HCT116 (cell line): ENCODE measurements around the gene ZNF134. TPM values are rescaled to one million over a fixed set of nuclear protein-coding genes. Genes with fewer than 3 reads are reported as not detected.

Source experiments
- ATAC-seq: fragments of 200-7000 bp; cut with Tn5 transposase; 2 replicates; pipeline ENCODE4 v1.9.1; 2020; ENCODE audit warnings: mild to moderate bottlenecking, moderate library complexity
- BruUV-seq: library from RNA; stranded (reverse); fragments of 400-500 nt; replicated peaks from 2 replicates; lab custom pipeline; 2021; lab: Mats Ljungman, UMichigan
- CTCF ChIA-PET: fragments of 300-600 bp; sonication (Branson Sonifier 250); formaldehyde crosslinking; loops from one replicate; lab custom pipeline; 2021; ENCODE audit warnings: antibody characterized with exemption; lab: Charles Lee
- POLR2A ChIA-PET: fragments of 300-600, 350-600 bp; sonication (Branson Sonifier 250); formaldehyde crosslinking; loops from one replicate; lab custom pipeline; 2021; ENCODE audit warnings: antibody characterized with exemption; lab: Charles Lee
- RAD21 ChIA-PET, 2 experiments: fragments of 300-600 bp; sonication (Branson Sonifier 250); formaldehyde crosslinking; loops; one replicate each; lab custom pipeline; 2023; ENCODE audit warnings: low total read pairs in 2 of 2; ENCODE audit not compliant: uncharacterized antibody in 2 of 2, unreplicated experiment in 2 of 2, low non-redundant PET in 1 of 2; lab: Charles Lee
- DNase-seq: peaks from one replicate; pipeline ENCODE4 v3.0.0-alpha.2; 2010; ENCODE audit warnings: low read depth, low spot score
- H2AFZ ChIP-seq: fragments of 200-600 bp; shearing (Covaris generic), sonication (generic); 2 replicates; pipeline ENCODE4 v1.6.1; 2017; ENCODE audit warnings: low read depth, mixed run types, mixed read lengths, antibody characterized with exemption, low read length; ENCODE audit not compliant: poor library complexity, severe bottlenecking
- H3K27ac ChIP-seq: 2 replicates; pipeline ENCODE4 v1.5.1; 2012; ENCODE audit warnings: low read depth, low read length
- H3K27me3 ChIP-seq: fragments of 200-600 bp; sonication (generic); 2 replicates; pipeline ENCODE4 v1.6.1; 2016; ENCODE audit warnings: mixed run types, low read length, mixed read lengths; ENCODE audit not compliant: insufficient read depth
- H3K36me3 ChIP-seq, 2 experiments: fragments of 200-500 bp in 1 of 2; fragments of 200-600 bp in 1 of 2; sonication (Bioruptor generic) in 1 of 2; sonication (generic) in 1 of 2; 2 replicates each; pipeline versions ENCODE4 v1.5.1 to v1.6.1; 2014 to 2016; ENCODE audit warnings: low read length in 2 of 2, inconsistent platforms in 1 of 2, mixed read lengths in 1 of 2, mixed run types in 1 of 2; ENCODE audit not compliant: insufficient read depth in 2 of 2, control insufficient read depth in 1 of 2
- H3K4me1 ChIP-seq, 2 experiments: fragments of 200-600 bp in 1 of 2; sonication (generic) in 1 of 2; 2 replicates each; pipeline versions ENCODE4 v1.5.1 to v1.6.1; 2012 to 2017; ENCODE audit warnings: low read length in 2 of 2, inconsistent platforms in 1 of 2, mild to moderate bottlenecking in 1 of 2, mixed read lengths in 1 of 2, mixed run types in 1 of 2, moderate library complexity in 1 of 2; ENCODE audit not compliant: insufficient read depth in 2 of 2, control insufficient read depth in 1 of 2
- H3K4me2 ChIP-seq: fragments of 200-600 bp; sonication (generic); 2 replicates; pipeline ENCODE4 v1.6.1; 2017; ENCODE audit warnings: mixed run types, low read length, mixed read lengths
- H3K4me3 ChIP-seq, 2 experiments: fragments of 200-600 bp in 1 of 2; sonication (generic) in 1 of 2; replicated peaks in 1 of 2; 2 replicates each; pipeline ENCODE4 v1.5.1; 2011 to 2016; ENCODE audit warnings: low read length in 2 of 2, control low read depth in 1 of 2, low read depth in 1 of 2, mild to moderate bottlenecking in 1 of 2, mixed read lengths in 1 of 2, mixed run types in 1 of 2
- H3K79me2 ChIP-seq: fragments of 200-600 bp; sonication (generic); 2 replicates; pipeline ENCODE4 v1.6.1; 2017; ENCODE audit warnings: mild to moderate bottlenecking, mixed run types, low read length, moderate library complexity, mixed read lengths; ENCODE audit not compliant: insufficient read depth
- H3K9ac ChIP-seq: fragments of 200-600 bp; sonication (generic); 2 replicates; pipeline ENCODE4 v1.6.1; 2016; ENCODE audit warnings: low read length, mixed read lengths
- H3K9me2 ChIP-seq: fragments of 200-600 bp; sonication (generic), shearing (Covaris generic); 2 replicates; pipeline ENCODE4 v1.6.1; 2017; ENCODE audit warnings: mixed run types, mild to moderate bottlenecking, moderate library complexity; ENCODE audit not compliant: insufficient read depth
- H3K9me3 ChIP-seq, 2 experiments: fragments of 200-500 bp in 1 of 2; fragments of 200-600 bp in 1 of 2; sonication (Bioruptor generic) in 1 of 2; sonication (generic) in 1 of 2; 2 replicates each; pipeline ENCODE4 v1.6.1; 2014 to 2017; ENCODE audit warnings: low read length in 2 of 2, mixed read lengths in 2 of 2, inconsistent platforms in 1 of 2, low read depth in 1 of 2, mild to moderate bottlenecking in 1 of 2, mixed run types in 1 of 2, moderate library complexity in 1 of 2; ENCODE audit not compliant: control insufficient read depth in 1 of 2, insufficient read depth in 1 of 2
- H4K20me1 ChIP-seq: fragments of 200-600 bp; sonication (generic), shearing (Covaris generic); 2 replicates; pipeline ENCODE4 v1.6.1; 2017; ENCODE audit warnings: mixed run types, mild to moderate bottlenecking, moderate library complexity; ENCODE audit not compliant: insufficient read depth
- CEBPB ChIP-seq: IDR thresholded peaks from 2 replicates; pipeline ENCODE4 v1.6.1; 2012; ENCODE audit warnings: low read depth
- ELF1 ChIP-seq: IDR thresholded peaks from 2 replicates; pipeline ENCODE4 v1.6.1; 2012; ENCODE audit warnings: low read depth, borderline replicate concordance
- EZH2 ChIP-seq: fragments of 200-600 bp; sonication (generic); IDR thresholded peaks from 2 replicates; pipeline ENCODE4 v1.6.1; 2017; ENCODE audit warnings: antibody characterized with exemption, mixed run types
- REST ChIP-seq: IDR thresholded peaks from 2 replicates; pipeline ENCODE4 v1.6.1; 2012; ENCODE audit warnings: low read depth
- TCF7L2 ChIP-seq: IDR thresholded peaks from 2 replicates; pipeline ENCODE4 v1.7.0; 2011; ENCODE audit warnings: borderline replicate concordance, inconsistent platforms; ENCODE audit not compliant: insufficient read depth, insufficient read length; ENCODE audit errors: extremely low read depth
- intact Hi-C: fragments of 100-400 bp; cut with micrococcal nuclease; formaldehyde crosslinking; loops from 2 replicates; pipeline ENCODE4 v1.10.0; 2022
- total RNA-seq: library from RNA; stranded (reverse); gene quantifications from one replicate; pipeline ENCODE4 v1.2.1, GENCODE V29; 2021; ENCODE audit not compliant: unreplicated experiment
- TF ChIP-seq, protein P1 (sequence below): IDR thresholded peaks from 2 replicates; pipeline ENCODE4 v1.6.1; 2011; ENCODE audit warnings: mild to moderate bottlenecking, low read length, moderate library complexity; ENCODE audit not compliant: insufficient replicate concordance; ENCODE audit errors: extremely low read depth

The ZNF134 gene
- total RNA-seq, 1 experiment from 2014 or later = 8.4 TPM

GRCh38 chr19:57611113-57611512, 2.9 kb upstream of the ZNF134 start:
- RAD21 ChIA-PET = no interaction called here
- Histone ChIP-seq H4K20me1 (no peaks in the 10 kb centered on the region), H3K27ac (no peak overlapping the region), H3K36me3 (peaks cover 1 to 14% of the 10 kb centered on the region in 2 experiments; a peak in 2 of 4 replicates), H3K4me3 (no peak overlapping the region), H3K27me3 (no peaks in the 10 kb centered on the region), H3K4me1 (peaks cover 3 to 12% of the 10 kb centered on the region in 2 experiments; a peak in 3 of 4 replicates), H3K9me3 (peaks cover 25 to 37% of the 10 kb centered on the region in 2 experiments; a peak in 3 of 4 replicates), H3K9me2 (no peaks in the 10 kb centered on the region), H3K9ac (no peak overlapping the region), H3K79me2 (peaks cover 8% of the 10 kb centered on the region; the same call in 1 of the 2 replicates), H3K4me2 (no peak overlapping the region), H2AFZ (no peak overlapping the region)
- CTCF ChIA-PET = no interaction called here
- DNase-seq (no peak), ATAC-seq (no peak)
- intact Hi-C loops = no loop called here
- BruUV-seq = no TSS peak
- no peak for TF ChIP-seq REST
- TF ChIP-seq TCF7L2 = no peak
- no peak for TF ChIP-seq CEBPB
- no peak for TF ChIP-seq ELF1
- no peak for TF ChIP-seq EZH2
- TF ChIP-seq, protein P1, sequence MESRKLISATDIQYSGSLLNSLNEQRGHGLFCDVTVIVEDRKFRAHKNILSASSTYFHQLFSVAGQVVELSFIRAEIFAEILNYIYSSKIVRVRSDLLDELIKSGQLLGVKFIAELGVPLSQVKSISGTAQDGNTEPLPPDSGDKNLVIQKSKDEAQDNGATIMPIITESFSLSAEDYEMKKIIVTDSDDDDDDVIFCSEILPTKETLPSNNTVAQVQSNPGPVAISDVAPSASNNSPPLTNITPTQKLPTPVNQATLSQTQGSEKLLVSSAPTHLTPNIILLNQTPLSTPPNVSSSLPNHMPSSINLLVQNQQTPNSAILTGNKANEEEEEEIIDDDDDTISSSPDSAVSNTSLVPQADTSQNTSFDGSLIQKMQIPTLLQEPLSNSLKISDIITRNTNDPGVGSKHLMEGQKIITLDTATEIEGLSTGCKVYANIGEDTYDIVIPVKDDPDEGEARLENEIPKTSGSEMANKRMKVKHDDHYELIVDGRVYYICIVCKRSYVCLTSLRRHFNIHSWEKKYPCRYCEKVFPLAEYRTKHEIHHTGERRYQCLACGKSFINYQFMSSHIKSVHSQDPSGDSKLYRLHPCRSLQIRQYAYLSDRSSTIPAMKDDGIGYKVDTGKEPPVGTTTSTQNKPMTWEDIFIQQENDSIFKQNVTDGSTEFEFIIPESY = no peak
- POLR2A ChIA-PET = no interaction called here
